BLaER1 (cell line): ENCODE measurements around the gene CXCR6.
A peak's percentile ranks its signal among the peaks of the same experiment; 100 is the strongest.
"Not testable (repeated sequence)": the region's sequence is repeated elsewhere in the genome, so short reads cannot be mapped to it uniquely, and the experiment has no call there.

Experiments
- H3K27ac ChIP-seq: shearing (Covaris generic); formaldehyde crosslinking; 2 replicates; pipeline ENCODE4 v1.8.1; 2022
- H3K27me3 ChIP-seq: shearing (Covaris generic); formaldehyde crosslinking; 2 replicates; pipeline ENCODE4 v1.8.1; 2022
- H3K36me3 ChIP-seq: shearing (Covaris generic); formaldehyde crosslinking; 2 replicates; pipeline ENCODE4 v1.8.1; 2022
- H3K4me1 ChIP-seq: shearing (Covaris generic); formaldehyde crosslinking; 2 replicates; pipeline ENCODE4 v1.8.1; 2022
- H3K4me2 ChIP-seq: shearing (Covaris generic); formaldehyde crosslinking; 2 replicates; pipeline ENCODE4 v1.8.1; 2022
- H3K4me3 ChIP-seq: shearing (Covaris generic); formaldehyde crosslinking; 2 replicates; pipeline ENCODE4 v1.8.1; 2022
- H3K9ac ChIP-seq: shearing (Covaris generic); formaldehyde crosslinking; 2 replicates; pipeline ENCODE4 v1.8.1; 2022
- H3K9me3 ChIP-seq: shearing (Covaris generic); formaldehyde crosslinking; 2 replicates; pipeline ENCODE4 v1.8.1; 2022
- H4K20me1 ChIP-seq: shearing (Covaris generic); formaldehyde crosslinking; 2 replicates; pipeline ENCODE4 v1.8.1; 2022
- Cebpa-rat ChIP-seq: shearing (Covaris generic); IDR thresholded peaks from 2 replicates; pipeline ENCODE4 v1.8.1; 2022

CXCR6 gene

GRCh38 chr3:45992133-45992729 is 49.0 kb downstream of the CXCR6 start:
- no peak overlapping the region for H3K9ac ChIP-seq
- no peak overlapping the region for H3K4me3 ChIP-seq
- H3K9me3 ChIP-seq: no peaks in the 10 kb centered on the region
- no peaks in the 10 kb centered on the region for H3K27me3 ChIP-seq
- peaks cover 42% of the 10 kb centered on the region for H3K4me1 ChIP-seq
- no peak for TF ChIP-seq Cebpa-rat
- peaks cover 57% of the 10 kb centered on the region for H4K20me1 ChIP-seq
- peak overlapping the region; percentile 10; the same call in 1 of the 2 replicates for H3K27ac ChIP-seq
- H3K4me2 ChIP-seq: peak overlapping the region; percentile 90
- peaks cover 25% of the 10 kb centered on the region for H3K36me3 ChIP-seq

- H3K9ac ChIP-seq: no peak overlapping the region
- H3K27me3 ChIP-seq: no peaks in the 10 kb centered on the region
- peaks cover 52% of the 10 kb centered on the region for H4K20me1 ChIP-seq
- no peak for TF ChIP-seq Cebpa-rat
- 0 out of 2 replicates have a peak overlapping the region, but pooled peaks have one; percentile 10 for H3K27ac ChIP-seq
- H3K36me3 ChIP-seq: peaks cover 19% of the 10 kb centered on the region
- H3K4me3 ChIP-seq: no peak overlapping the region
- H3K9me3 ChIP-seq: no peaks in the 10 kb centered on the region
- peaks cover 42% of the 10 kb centered on the region for H3K4me1 ChIP-seq
- H3K4me2 ChIP-seq: peak overlapping the region; percentile 90
These were observed 49.6 kb downstream of the CXCR6 start for GRCh38 chr3:45992821-45993221.

- H3K4me3 ChIP-seq: no peak overlapping the region
- H3K4me1 ChIP-seq: peaks cover 42% of the 10 kb centered on the region
- peaks cover 44% of the 10 kb centered on the region for H4K20me1 ChIP-seq
- no peaks in the 10 kb centered on the region for H3K27me3 ChIP-seq
- H3K4me2 ChIP-seq: peak overlapping the region; percentile 90
- H3K9me3 ChIP-seq: no peaks in the 10 kb centered on the region
- H3K27ac ChIP-seq: 0 out of 2 replicates have a peak overlapping the region, but pooled peaks have one; percentile 10
- no peak for TF ChIP-seq Cebpa-rat
- no peak overlapping the region for H3K9ac ChIP-seq
- H3K36me3 ChIP-seq: peaks cover 13% of the 10 kb centered on the region
These were observed 50.3 kb downstream of the CXCR6 start for GRCh38 chr3:45993421-45994027.

GRCh38 chr3:45994419-45995235 is 51.4 kb downstream of the CXCR6 start:
- no peak for TF ChIP-seq Cebpa-rat
- peak overlapping the region; percentile 96 for H3K4me3 ChIP-seq
- H3K4me1 ChIP-seq: peaks cover 42% of the 10 kb centered on the region
- H4K20me1 ChIP-seq: peaks cover 33% of the 10 kb centered on the region
- peak overlapping the region; percentile 90 for H3K4me2 ChIP-seq
- H3K9me3 ChIP-seq: no peaks in the 10 kb centered on the region
- H3K36me3 ChIP-seq: peaks cover 8% of the 10 kb centered on the region
- peak overlapping the region; percentile 95 for H3K27ac ChIP-seq
- peak overlapping the region; percentile 94 for H3K9ac ChIP-seq
- H3K27me3 ChIP-seq: no peaks in the 10 kb centered on the region

GRCh38 chr3:45995236-45996192 is 52.2 kb downstream of the CXCR6 start, which contains the start of gene FYCO1:
TSS of gene FYCO1 (minus strand) at chr3:45995824. CDS start at chr3:45984910, 10,914 bp downstream.
- H3K27me3 ChIP-seq: no peaks in the 10 kb centered on the region
- H4K20me1 ChIP-seq: peaks cover 25% of the 10 kb centered on the region
- peak within 1 kb of the TSS; percentile 96 for H3K4me3 ChIP-seq
- no peak for TF ChIP-seq Cebpa-rat
- peak within 1 kb of the TSS; percentile 94 for H3K9ac ChIP-seq
- peaks cover 8% of the 10 kb centered on the region; the same call in 1 of the 2 replicates for H3K36me3 ChIP-seq
- H3K4me1 ChIP-seq: peaks cover 42% of the 10 kb centered on the region
- peak within 1 kb of the TSS; percentile 95 for H3K27ac ChIP-seq
- peak within 1 kb of the TSS; percentile 90 for H3K4me2 ChIP-seq
- no peaks in the 10 kb centered on the region for H3K9me3 ChIP-seq

- not testable (repeated sequence) for H3K27me3 ChIP-seq, H3K36me3 ChIP-seq, H3K4me3 ChIP-seq, H3K9ac ChIP-seq, H3K27ac ChIP-seq, H3K4me2 ChIP-seq, H3K9me3 ChIP-seq, H4K20me1 ChIP-seq
- H3K4me1 ChIP-seq: peaks cover 28% of the 10 kb centered on the region
These were observed 54.2 kb downstream of the CXCR6 start for GRCh38 chr3:45997499-45997898.

GRCh38 chr3:45997942-45998341 is 54.7 kb downstream of the CXCR6 start:
- peaks cover 24% of the 10 kb centered on the region for H3K4me1 ChIP-seq
- H3K36me3 ChIP-seq: no peaks in the 10 kb centered on the region
- H3K27me3 ChIP-seq: no peaks in the 10 kb centered on the region
- H4K20me1 ChIP-seq: peaks cover under 1% of the 10 kb centered on the region; the same call in 1 of the 2 replicates
- H3K4me2 ChIP-seq: no peak overlapping the region
- H3K27ac ChIP-seq: no peak overlapping the region
- H3K9ac ChIP-seq: no peak overlapping the region
- no peaks in the 10 kb centered on the region for H3K9me3 ChIP-seq
- TF ChIP-seq Cebpa-rat: no peak
- H3K4me3 ChIP-seq: no peak overlapping the region
